A673 (cell line): Measurements from ENCODE around the gene XYLT1.

Experiments
- CTCF ChIP-seq: fragments of 300-800, 200-600 bp; sonication (generic); conservative IDR thresholded peaks from 2 replicates; pipeline ENCODE4 v1.5.1; 2017; ENCODE audit warnings: low read depth, mild to moderate bottlenecking, antibody characterized with exemption, low read length, moderate library complexity, mixed read lengths
- EZH2 ChIP-seq: fragments of 200-600 bp; sonication (generic); IDR thresholded peaks from 2 replicates; pipeline ENCODE4 v1.6.1; 2017; ENCODE audit warnings: borderline replicate concordance, low read depth, mild to moderate bottlenecking, mixed read lengths, antibody characterized with exemption, low read length; ENCODE audit not compliant: poor library complexity, severe bottlenecking

- TF ChIP-seq CTCF, result no peak
- TF ChIP-seq EZH2, result no peak
These were observed 24.1 kb downstream of the XYLT1 start for GRCh38 chr16:17446661-17447060.
